SU-DHL-6 (cell line): ENCODE data around the gene CPED1.

Experiments used
- H2AFZ ChIP-seq: fragments of 200-600 bp; sonication (generic); 2 replicates; pipeline ENCODE4 v1.6.1; 2014; ENCODE audit warnings: low read depth, mild to moderate bottlenecking, moderate library complexity, mixed read lengths, antibody characterized with exemption, low read length; ENCODE audit not compliant: severe bottlenecking
- H3F3A ChIP-seq: fragments of 200-600 bp; shearing (Covaris generic); 2 replicates; pipeline ENCODE4 v1.6.0; 2016; ENCODE audit warnings: antibody characterized with exemption, mild to moderate bottlenecking; ENCODE audit not compliant: insufficient read depth
- H3K27ac ChIP-seq: fragments of 200-600 bp; sonication (generic); 2 replicates; pipeline ENCODE4 v1.5.1; 2016; ENCODE audit warnings: low read depth, mild to moderate bottlenecking, low read length, moderate library complexity, mixed read lengths
- H3K27me3 ChIP-seq: fragments of 200-600 bp; sonication (generic), shearing (Covaris generic); 2 replicates; pipeline ENCODE4 v1.6.0; 2014; ENCODE audit warnings: mild to moderate bottlenecking, low read length
- H3K36me3 ChIP-seq: fragments of 200-600 bp; sonication (generic); 2 replicates; pipeline ENCODE4 v1.6.1; 2014; ENCODE audit warnings: mild to moderate bottlenecking, low read length, mixed read lengths
- H3K4me2 ChIP-seq: fragments of 300-600, 200-600 bp; shearing (Covaris generic), sonication (generic); 2 replicates; pipeline ENCODE4 v1.6.0; 2014; ENCODE audit warnings: low read length, low read depth, mild to moderate bottlenecking; ENCODE audit not compliant: poor library complexity, severe bottlenecking
- H3K4me3 ChIP-seq: fragments of 200-600 bp; sonication (generic); 2 replicates; pipeline ENCODE4 v1.5.1; 2014; ENCODE audit warnings: antibody characterized with exemption, low read length, mild to moderate bottlenecking, mixed read lengths; ENCODE audit not compliant: insufficient read depth, poor library complexity, severe bottlenecking
- H3K79me2 ChIP-seq: fragments of 200-600 bp; sonication (generic); 2 replicates; pipeline ENCODE4 v1.6.1; 2014; ENCODE audit warnings: mild to moderate bottlenecking, low read length, moderate library complexity; ENCODE audit not compliant: insufficient read depth
- H3K9ac ChIP-seq: fragments of 200-600 bp; sonication (generic); 2 replicates; pipeline ENCODE4 v1.7.0; 2014; ENCODE audit warnings: mild to moderate bottlenecking, low read length
- H3K9me2 ChIP-seq: fragments of 200-600 bp; sonication (generic); replicated peaks from 2 replicates; pipeline ENCODE4 v1.6.1; 2014; ENCODE audit warnings: low read length; ENCODE audit not compliant: insufficient read depth
- H3K9me3 ChIP-seq: fragments of 200-600 bp; sonication (generic); 2 replicates; pipeline ENCODE4 v1.6.1; 2014; ENCODE audit warnings: low read length, mixed read lengths; ENCODE audit not compliant: insufficient read depth
- H4K20me1 ChIP-seq: fragments of 200-600 bp; sonication (generic); 2 replicates; pipeline ENCODE4 v1.6.1; 2014; ENCODE audit warnings: low read depth, mild to moderate bottlenecking, antibody characterized with exemption, low read length, moderate library complexity, mixed read lengths
- CTCF ChIP-seq: fragments of 200-600 bp; sonication (generic); IDR thresholded peaks from one replicate; pipeline ENCODE4 v1.5.1; 2017; ENCODE audit warnings: antibody characterized with exemption, mild to moderate bottlenecking, low read length, moderate library complexity; ENCODE audit not compliant: insufficient read depth, poor library complexity, severe bottlenecking
- EZH2phosphoT487 ChIP-seq: fragments of 200-600 bp; sonication (generic), shearing (Covaris generic); conservative IDR thresholded peaks from 2 replicates; pipeline ENCODE4 v1.6.1; 2018; ENCODE audit warnings: mild to moderate bottlenecking, antibody characterized with exemption, low read length, moderate library complexity, mixed read lengths

CPED1 gene

GRCh38 chr7:121102619-121103018 lies 114.1 kb downstream of the CPED1 start:
- H3K27ac ChIP-seq: no peak overlapping the region
- no peak overlapping the region for H3K4me3 ChIP-seq
- H3K4me2 ChIP-seq: no peak overlapping the region
- H3K79me2 ChIP-seq: no peaks in the 10 kb centered on the region
- no peaks in the 10 kb centered on the region for H3K9me3 ChIP-seq
- no peaks in the 10 kb centered on the region for H3K9me2 ChIP-seq
- no peaks in the 10 kb centered on the region for H3K36me3 ChIP-seq
- no peak overlapping the region for H2AFZ ChIP-seq
- no peaks in the 10 kb centered on the region for H3F3A ChIP-seq
- no peak overlapping the region for H3K9ac ChIP-seq
- TF ChIP-seq CTCF (no peak), EZH2phosphoT487 (no peak)
- H3K27me3 ChIP-seq: no peaks in the 10 kb centered on the region
- H4K20me1 ChIP-seq: no peaks in the 10 kb centered on the region

- Histone ChIP-seq H4K20me1 (no peaks in the 10 kb centered on the region), H3K27me3 (no peaks in the 10 kb centered on the region), H3K9me2 (no peaks in the 10 kb centered on the region), H3K9me3 (no peaks in the 10 kb centered on the region), H3K4me3 (no peak overlapping the region), H3K4me2 (no peak overlapping the region), H2AFZ (no peak overlapping the region), H3K27ac (no peak overlapping the region), H3K36me3 (no peaks in the 10 kb centered on the region), H3F3A (no peaks in the 10 kb centered on the region), H3K9ac (no peak overlapping the region), H3K79me2 (no peaks in the 10 kb centered on the region)
- no peak for TF ChIP-seq EZH2phosphoT487
- no peak for TF ChIP-seq CTCF
These were observed 114.6 kb downstream of the CPED1 start for GRCh38 chr7:121103086-121103485.

- H3K27ac ChIP-seq: no peak overlapping the region
- H3F3A ChIP-seq: no peaks in the 10 kb centered on the region
- H4K20me1 ChIP-seq: no peaks in the 10 kb centered on the region
- H3K9ac ChIP-seq: no peak overlapping the region
- no peaks in the 10 kb centered on the region for H3K9me2 ChIP-seq
- no peaks in the 10 kb centered on the region for H3K36me3 ChIP-seq
- no peaks in the 10 kb centered on the region for H3K27me3 ChIP-seq
- H3K4me2 ChIP-seq: no peak overlapping the region
- H3K4me3 ChIP-seq: no peak overlapping the region
- TF ChIP-seq CTCF (no peak), EZH2phosphoT487 (no peak)
- no peaks in the 10 kb centered on the region for H3K79me2 ChIP-seq
- H3K9me3 ChIP-seq: no peaks in the 10 kb centered on the region
- no peak overlapping the region for H2AFZ ChIP-seq
These were observed 115.1 kb downstream of the CPED1 start for GRCh38 chr7:121103579-121103978.
